Immature natural killer cell (primary cell): ENCODE data around the gene NCOA3. TPM values are rescaled to one million over a fixed set of nuclear protein-coding genes. Genes with fewer than 3 reads are reported as not detected.

Experiments used
- DNase-seq, 3 donors: peaks; one replicate each; pipeline ENCODE4 v3.0.0; 2022; ENCODE audit warnings: mixed read lengths in 1 of 3
- H3K27ac Mint-ChIP-seq, 6 donors: one replicate each; pipeline ENCODE4 v1.8.0; 2020; ENCODE audit warnings: mixed read lengths in 6 of 6, mild to moderate bottlenecking in 5 of 6, inconsistent platforms in 4 of 6, moderate library complexity in 3 of 6
- H3K27me3 Mint-ChIP-seq, 3 donors: one replicate each; pipeline ENCODE4 v1.8.0; 2020 to 2021; ENCODE audit warnings: low read depth in 3 of 3, mild to moderate bottlenecking in 3 of 3, mixed read lengths in 3 of 3, moderate library complexity in 3 of 3, inconsistent platforms in 1 of 3
- H3K36me3 Mint-ChIP-seq, 3 donors: one replicate each; pipeline ENCODE4 v1.8.0; 2020; ENCODE audit warnings: mixed read lengths in 3 of 3, inconsistent platforms in 2 of 3, mild to moderate bottlenecking in 2 of 3
- H3K4me1 Mint-ChIP-seq, 2 donors: one replicate each; pipeline ENCODE4 v1.8.0; 2020; ENCODE audit warnings: inconsistent platforms in 2 of 2, mild to moderate bottlenecking in 2 of 2, mixed read lengths in 2 of 2, moderate library complexity in 1 of 2
- H3K4me3 Mint-ChIP-seq, 5 donors: one replicate each; pipeline ENCODE4 v1.8.0; 2020; ENCODE audit warnings: mild to moderate bottlenecking in 5 of 5, mixed read lengths in 5 of 5, inconsistent platforms in 3 of 5, moderate library complexity in 3 of 5
- H3K9me3 Mint-ChIP-seq, 6 donors: one replicate each; pipeline ENCODE4 v1.8.0; 2020; ENCODE audit warnings: mild to moderate bottlenecking in 6 of 6, mixed read lengths in 6 of 6, inconsistent platforms in 4 of 6, moderate library complexity in 3 of 6
- polyA plus RNA-seq, 3 donors: library from polyadenylated mRNA; unstranded; fragments of 300-500 nt; fragmentation: Illumina TruSeq; gene quantifications; one replicate each; pipeline ENCODE4 v1.2.3, GENCODE V29; 2021

NCOA3 gene
- polyA plus RNA-seq, 3 donors from 2014 or later = 2.9 to 19.1 (median 5.7) TPM

DNA sequence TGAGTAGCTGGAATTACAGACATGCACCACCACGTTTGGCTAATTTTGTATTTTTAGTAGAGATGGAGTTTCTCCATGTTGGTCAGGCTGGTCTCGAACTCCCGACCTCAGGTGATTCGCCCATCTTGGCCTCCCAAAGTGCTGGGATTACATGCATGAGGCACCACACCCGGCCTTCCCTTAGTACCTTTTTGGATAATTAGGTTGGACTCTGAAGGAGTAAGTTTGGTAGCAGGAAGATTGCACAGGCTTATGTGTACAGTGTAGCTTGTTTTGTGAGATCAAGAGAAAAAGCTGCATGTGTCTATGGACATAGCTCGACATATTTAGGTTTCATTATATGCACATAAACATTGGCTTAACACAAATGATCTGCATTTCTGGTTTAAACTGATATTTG, 116.8 kb downstream of the NCOA3 start:
- Mint-ChIP-seq H3K4me1 (peaks cover 16 to 44% of the 10 kb centered on the region in 2 donors), H3K4me3 (no peak overlapping the region), H3K27me3 (peaks cover 0 to 2% (median 0%) of the 10 kb centered on the region in 3 donors), H3K9me3 (no peaks in the 10 kb centered on the region), H3K36me3 (peaks cover 0 to 8% (median 5%) of the 10 kb centered on the region in 3 donors), H3K27ac (no peak overlapping the region)
- no peak for DNase-seq

DNA sequence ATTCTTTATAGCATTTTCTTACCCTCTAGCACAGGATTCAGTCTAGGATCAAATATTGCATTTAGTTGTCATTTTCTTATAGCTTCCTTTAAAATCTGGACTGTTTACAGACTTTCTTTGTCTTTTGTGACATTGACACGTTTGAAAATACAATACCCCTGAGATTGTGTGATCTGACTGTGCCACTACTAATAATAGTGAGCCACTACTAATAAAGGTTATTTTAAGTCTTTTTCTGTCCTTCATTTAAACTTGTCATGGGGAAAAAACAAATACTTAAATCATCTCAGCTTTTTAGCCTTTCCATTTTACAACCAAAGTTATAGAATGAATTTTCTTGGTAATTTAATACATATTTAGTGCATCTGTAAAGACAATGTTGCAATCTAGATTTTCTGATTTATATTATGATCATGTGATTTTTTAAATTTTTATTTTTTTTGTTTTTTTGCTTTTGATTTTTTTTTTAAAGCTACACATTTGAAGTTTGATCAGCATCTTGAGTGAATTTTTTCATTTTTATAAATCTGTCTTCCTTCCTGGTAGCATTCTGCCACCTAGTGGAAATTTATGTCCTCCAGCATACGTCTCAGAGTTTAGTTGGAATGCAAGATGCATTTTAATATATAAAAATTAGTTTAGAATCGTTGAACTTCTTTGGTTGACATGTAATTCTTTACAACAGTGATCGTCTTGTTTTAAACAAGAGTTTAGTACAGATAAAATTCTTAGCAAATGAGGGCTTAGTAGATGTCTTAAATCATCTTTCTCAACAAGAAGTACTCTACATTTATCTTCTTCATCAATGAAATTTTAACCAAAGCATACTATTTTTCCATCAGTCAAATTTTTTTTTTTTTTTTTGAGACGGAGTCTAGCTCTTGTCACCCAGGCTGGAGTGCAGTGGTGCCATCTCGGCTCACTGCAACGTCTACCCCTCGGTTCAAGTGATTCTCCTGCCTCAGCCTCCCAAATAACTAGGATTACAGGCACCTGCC, 119.4 kb downstream of the NCOA3 start:
- Mint-ChIP-seq H3K4me1 (peaks cover 9 to 35% of the 10 kb centered on the region in 2 donors), H3K36me3 (peaks cover 0 to 19% (median 5%) of the 10 kb centered on the region in 3 donors), H3K9me3 (no peaks in the 10 kb centered on the region), H3K4me3 (no peak overlapping the region), H3K27me3 (peaks cover 0 to 2% (median 0%) of the 10 kb centered on the region in 3 donors), H3K27ac (peak overlapping the region in 1 of 6 donors; percentile 12)
- peak; percentile 13 to 43 (median 30) for DNase-seq

DNA sequence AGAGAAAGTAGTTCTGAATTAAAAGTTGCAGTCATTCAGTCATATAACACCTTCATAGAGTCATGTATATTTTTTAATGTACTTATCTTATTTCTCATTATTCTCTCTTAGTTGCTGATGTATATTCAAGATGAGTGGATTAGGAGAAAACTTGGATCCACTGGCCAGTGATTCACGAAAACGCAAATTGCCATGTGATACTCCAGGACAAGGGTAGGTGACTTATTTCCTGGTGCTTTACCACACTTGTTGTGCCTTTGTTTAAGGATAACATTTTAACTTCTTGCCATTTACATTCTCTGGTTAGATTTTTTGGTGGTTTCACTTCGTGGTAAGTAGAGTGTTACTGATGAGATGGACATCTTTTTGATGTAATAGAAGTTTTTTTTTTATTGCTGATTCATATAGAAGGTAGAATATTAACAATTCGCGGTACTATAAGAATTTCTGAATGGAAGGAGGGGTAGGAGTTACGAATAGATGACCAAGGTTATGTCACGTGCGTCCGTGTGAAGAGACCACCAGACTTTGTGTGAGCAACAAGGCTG, 120.5 kb downstream of the NCOA3 start:
- peaks cover 0 to 19% (median 5%) of the 10 kb centered on the region in 3 donors for H3K36me3 Mint-ChIP-seq
- DNase-seq = no peak
- no peak overlapping the region for H3K4me3 Mint-ChIP-seq
- peaks cover 0 to 2% (median 0%) of the 10 kb centered on the region in 3 donors for H3K27me3 Mint-ChIP-seq
- H3K27ac Mint-ChIP-seq = peak overlapping the region in 2 of 6 donors; percentile 55 to 57
- peaks cover 4 to 28% of the 10 kb centered on the region in 2 donors for H3K4me1 Mint-ChIP-seq
- no peaks in the 10 kb centered on the region for H3K9me3 Mint-ChIP-seq

DNA sequence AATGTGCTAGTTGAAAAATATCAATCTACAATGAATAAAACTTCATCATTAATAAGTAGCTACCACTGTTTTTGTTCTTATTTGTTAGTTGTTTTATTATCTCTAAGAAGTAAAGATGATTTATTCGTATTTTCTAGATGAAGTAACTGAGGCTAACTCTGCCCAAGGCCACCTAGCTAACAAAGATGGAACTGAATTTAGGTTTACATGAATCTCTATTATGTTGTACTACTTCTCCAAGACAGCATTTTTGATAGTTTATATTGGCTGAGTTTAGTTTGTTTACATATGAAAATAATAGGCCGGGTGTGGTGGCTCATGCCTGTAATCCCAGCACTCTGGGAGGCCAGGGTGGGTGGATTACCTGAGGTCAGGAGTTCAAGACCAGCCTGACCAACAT, 121.5 kb downstream of the NCOA3 start:
- H3K4me1 Mint-ChIP-seq = peaks cover 0 to 24% of the 10 kb centered on the region in 2 donors
- H3K27me3 Mint-ChIP-seq = peaks cover 0 to 2% (median 0%) of the 10 kb centered on the region in 3 donors
- H3K4me3 Mint-ChIP-seq = no peak overlapping the region
- H3K27ac Mint-ChIP-seq = no peak overlapping the region
- peaks cover 4 to 27% (median 5%) of the 10 kb centered on the region in 3 donors for H3K36me3 Mint-ChIP-seq
- H3K9me3 Mint-ChIP-seq = no peaks in the 10 kb centered on the region
- DNase-seq = no peak

DNA sequence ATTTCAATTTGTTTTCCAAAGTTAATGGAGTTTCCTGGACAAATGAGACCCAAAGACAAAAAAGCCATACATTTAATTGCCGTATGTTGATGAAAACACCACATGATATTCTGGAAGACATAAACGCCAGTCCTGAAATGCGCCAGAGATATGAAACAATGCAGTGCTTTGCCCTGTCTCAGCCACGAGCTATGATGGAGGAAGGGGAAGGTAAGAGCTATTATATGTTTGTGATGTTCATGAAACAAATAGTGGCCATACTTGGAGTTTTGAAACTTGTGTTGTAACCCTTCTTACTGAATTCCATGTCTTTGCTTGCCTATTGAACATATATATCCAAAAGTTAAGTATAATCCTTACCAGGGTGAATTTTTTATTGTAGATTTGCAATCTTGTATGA, 125.9 kb downstream of the NCOA3 start:
- H3K9me3 Mint-ChIP-seq = no peaks in the 10 kb centered on the region
- DNase-seq = no peak
- peaks cover 4 to 43% (median 20%) of the 10 kb centered on the region in 3 donors for H3K36me3 Mint-ChIP-seq
- peaks cover 0 to 1% (median 0%) of the 10 kb centered on the region in 3 donors for H3K27me3 Mint-ChIP-seq
- H3K27ac Mint-ChIP-seq = no peak overlapping the region
- H3K4me3 Mint-ChIP-seq = no peak overlapping the region
- peaks cover 0 to 11% of the 10 kb centered on the region in 2 donors for H3K4me1 Mint-ChIP-seq

DNA sequence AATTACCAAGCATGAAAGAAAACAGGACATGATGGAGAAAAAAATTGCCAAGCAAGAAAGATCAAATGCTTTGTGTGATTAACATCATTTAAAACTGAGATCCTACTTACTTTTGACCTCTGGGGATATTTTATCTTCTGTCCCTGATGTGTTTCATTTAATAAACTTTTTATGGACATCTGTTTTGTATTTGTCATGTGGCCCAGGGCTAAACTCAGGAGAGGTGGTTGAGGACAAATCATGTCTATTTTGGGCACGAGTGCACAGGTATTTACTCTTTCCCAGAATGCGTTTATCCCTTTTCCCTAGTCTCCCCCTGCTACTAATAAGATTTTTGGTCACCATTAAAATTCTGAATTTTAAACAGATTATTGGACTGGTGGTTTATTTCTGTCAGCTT, 128.2 kb downstream of the NCOA3 start:
- H3K4me1 Mint-ChIP-seq = no peaks in the 10 kb centered on the region
- DNase-seq = no peak
- H3K9me3 Mint-ChIP-seq = no peaks in the 10 kb centered on the region
- H3K27me3 Mint-ChIP-seq = no peaks in the 10 kb centered on the region
- H3K4me3 Mint-ChIP-seq = no peak overlapping the region
- no peak overlapping the region for H3K27ac Mint-ChIP-seq
- peaks cover 13 to 45% (median 20%) of the 10 kb centered on the region in 3 donors for H3K36me3 Mint-ChIP-seq

DNA sequence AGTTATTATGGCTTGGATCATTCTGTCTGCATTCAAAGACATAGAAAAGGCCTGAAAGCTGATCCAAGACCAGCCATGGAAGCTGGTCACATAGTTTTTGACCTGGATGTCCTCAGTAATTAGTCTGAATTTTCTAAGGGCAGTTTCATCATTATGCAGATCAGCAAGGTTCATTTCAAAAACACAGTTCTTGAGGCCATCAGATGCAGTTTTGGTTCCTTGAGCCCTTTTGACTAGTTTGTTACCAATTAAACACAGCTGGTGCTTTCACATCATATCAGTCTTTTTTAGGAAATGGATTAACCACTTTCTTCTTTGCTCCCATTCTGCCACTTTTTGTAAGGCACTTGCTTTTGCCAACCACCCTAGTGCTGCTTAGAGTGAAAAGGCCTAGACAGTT, 129.4 kb downstream of the NCOA3 start:
- Mint-ChIP-seq H3K4me1 (no peaks in the 10 kb centered on the region), H3K4me3 (no peak overlapping the region), H3K9me3 (no peaks in the 10 kb centered on the region), H3K27me3 (no peaks in the 10 kb centered on the region), H3K36me3 (peaks cover 17 to 48% (median 20%) of the 10 kb centered on the region in 3 donors), H3K27ac (peak overlapping the region in 1 of 6 donors; percentile 37)
- no peak for DNase-seq

DNA sequence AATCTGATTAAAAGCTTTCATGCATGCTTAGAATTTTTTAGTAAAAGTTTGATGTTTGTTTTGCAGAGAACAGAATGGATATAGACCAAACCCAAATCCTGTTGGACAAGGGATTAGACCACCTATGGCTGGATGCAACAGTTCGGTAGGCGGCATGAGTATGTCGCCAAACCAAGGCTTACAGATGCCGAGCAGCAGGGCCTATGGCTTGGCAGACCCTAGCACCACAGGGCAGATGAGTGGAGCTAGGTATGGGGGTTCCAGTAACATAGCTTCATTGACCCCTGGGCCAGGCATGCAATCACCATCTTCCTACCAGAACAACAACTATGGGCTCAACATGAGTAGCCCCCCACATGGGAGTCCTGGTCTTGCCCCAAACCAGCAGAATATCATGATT, 133.6 kb downstream of the NCOA3 start:
- Mint-ChIP-seq H3K27me3 (peaks cover 0 to 1% (median 0%) of the 10 kb centered on the region in 3 donors), H3K27ac (no peak overlapping the region), H3K4me1 (no peaks in the 10 kb centered on the region), H3K4me3 (no peak overlapping the region), H3K9me3 (no peaks in the 10 kb centered on the region), H3K36me3 (peaks cover 27 to 59% (median 29%) of the 10 kb centered on the region in 3 donors)
- no peak for DNase-seq

DNA sequence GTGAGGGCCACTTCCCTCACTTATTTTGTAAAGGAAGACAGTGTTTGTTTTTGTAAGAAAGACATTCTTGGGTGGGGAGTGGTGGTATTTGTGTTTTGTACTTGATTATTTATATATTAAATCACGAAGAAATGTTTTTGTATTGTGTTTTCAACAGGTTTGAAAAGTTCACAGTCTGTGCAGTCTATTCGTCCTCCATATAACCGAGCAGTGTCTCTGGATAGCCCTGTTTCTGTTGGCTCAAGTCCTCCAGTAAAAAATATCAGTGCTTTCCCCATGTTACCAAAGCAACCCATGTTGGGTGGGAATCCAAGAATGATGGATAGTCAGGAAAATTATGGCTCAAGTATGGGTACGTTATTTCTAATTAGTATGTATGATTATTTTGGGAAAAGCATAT, 137.2 kb downstream of the NCOA3 start:
- no peak for DNase-seq
- no peak overlapping the region for H3K27ac Mint-ChIP-seq
- no peaks in the 10 kb centered on the region for H3K4me1 Mint-ChIP-seq
- H3K27me3 Mint-ChIP-seq = peaks cover 0 to 1% (median 0%) of the 10 kb centered on the region in 3 donors
- H3K4me3 Mint-ChIP-seq = no peak overlapping the region
- H3K9me3 Mint-ChIP-seq = no peaks in the 10 kb centered on the region
- H3K36me3 Mint-ChIP-seq = peaks cover 30 to 63% (median 42%) of the 10 kb centered on the region in 3 donors

DNA sequence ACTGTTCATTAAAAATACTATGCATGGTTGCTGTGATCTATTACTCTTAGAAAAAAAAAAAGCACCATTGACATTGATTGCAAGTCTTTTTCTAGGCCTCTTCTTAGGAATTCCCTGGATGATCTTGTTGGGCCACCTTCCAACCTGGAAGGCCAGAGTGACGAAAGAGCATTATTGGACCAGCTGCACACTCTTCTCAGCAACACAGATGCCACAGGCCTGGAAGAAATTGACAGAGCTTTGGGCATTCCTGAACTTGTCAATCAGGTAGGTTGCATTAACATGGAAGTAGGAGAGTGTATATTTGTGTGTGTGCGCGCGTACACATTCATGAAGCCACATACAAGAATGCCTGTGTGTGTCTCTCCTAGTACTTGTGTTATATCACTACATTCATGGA, 140.4 kb downstream of the NCOA3 start:
- Mint-ChIP-seq H3K4me1 (no peaks in the 10 kb centered on the region), H3K27me3 (peaks cover 0 to 4% (median 0%) of the 10 kb centered on the region in 3 donors), H3K36me3 (peaks cover 29 to 53% (median 44%) of the 10 kb centered on the region in 3 donors), H3K27ac (no peak overlapping the region), H3K4me3 (no peak overlapping the region), H3K9me3 (no peaks in the 10 kb centered on the region)
- no peak for DNase-seq

DNA sequence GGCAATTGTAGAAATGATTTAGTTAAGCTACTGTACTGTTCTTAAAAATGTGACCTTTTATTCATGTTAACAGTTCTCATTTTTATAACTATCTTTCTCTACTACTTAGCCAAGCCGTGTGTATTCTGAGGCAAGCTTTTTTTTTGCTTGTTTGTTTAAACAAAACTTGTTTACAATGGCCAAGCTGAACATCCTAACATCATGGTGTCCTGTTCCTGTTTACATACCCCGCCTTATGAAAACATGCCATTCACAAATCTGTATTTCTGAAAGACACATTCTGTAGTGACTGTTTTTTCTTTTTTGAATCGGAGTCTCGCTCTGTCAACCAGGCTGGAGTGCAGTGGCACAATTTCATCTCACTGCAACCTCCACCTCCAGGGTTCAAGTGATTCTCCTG, 140.9 kb downstream of the NCOA3 start:
- peaks cover 29 to 56% (median 48%) of the 10 kb centered on the region in 3 donors for H3K36me3 Mint-ChIP-seq
- H3K9me3 Mint-ChIP-seq = no peaks in the 10 kb centered on the region
- DNase-seq = no peak
- H3K4me1 Mint-ChIP-seq = no peaks in the 10 kb centered on the region
- peaks cover 0 to 4% (median 0%) of the 10 kb centered on the region in 3 donors for H3K27me3 Mint-ChIP-seq
- no peak overlapping the region for H3K27ac Mint-ChIP-seq
- H3K4me3 Mint-ChIP-seq = no peak overlapping the region

DNA sequence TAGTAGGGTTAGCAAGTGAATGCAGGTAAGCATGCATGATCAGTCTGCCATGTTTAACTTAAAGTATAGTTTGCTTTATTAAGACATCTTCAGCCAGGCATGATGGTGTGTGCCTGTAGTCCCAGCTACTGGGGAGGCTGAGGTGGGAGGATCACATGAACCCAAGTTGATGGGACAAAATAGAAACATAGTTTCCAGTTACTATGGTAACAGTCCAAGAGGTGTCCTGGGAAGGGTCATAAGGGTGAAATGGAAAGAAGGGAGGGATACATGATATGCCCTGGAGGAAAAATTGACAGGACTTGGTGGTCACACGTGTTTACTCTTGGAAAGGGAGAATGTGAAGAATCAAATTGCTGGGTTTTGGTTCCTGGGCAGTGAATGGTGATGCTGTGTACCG, 143.9 kb downstream of the NCOA3 start:
- peaks cover 0 to 3% (median 0%) of the 10 kb centered on the region in 3 donors for H3K27me3 Mint-ChIP-seq
- DNase-seq = no peak
- H3K27ac Mint-ChIP-seq = no peak overlapping the region
- peaks cover 18 to 52% (median 44%) of the 10 kb centered on the region in 3 donors for H3K36me3 Mint-ChIP-seq
- H3K4me3 Mint-ChIP-seq = no peak overlapping the region
- no peaks in the 10 kb centered on the region for H3K9me3 Mint-ChIP-seq
- H3K4me1 Mint-ChIP-seq = no peaks in the 10 kb centered on the region

DNA sequence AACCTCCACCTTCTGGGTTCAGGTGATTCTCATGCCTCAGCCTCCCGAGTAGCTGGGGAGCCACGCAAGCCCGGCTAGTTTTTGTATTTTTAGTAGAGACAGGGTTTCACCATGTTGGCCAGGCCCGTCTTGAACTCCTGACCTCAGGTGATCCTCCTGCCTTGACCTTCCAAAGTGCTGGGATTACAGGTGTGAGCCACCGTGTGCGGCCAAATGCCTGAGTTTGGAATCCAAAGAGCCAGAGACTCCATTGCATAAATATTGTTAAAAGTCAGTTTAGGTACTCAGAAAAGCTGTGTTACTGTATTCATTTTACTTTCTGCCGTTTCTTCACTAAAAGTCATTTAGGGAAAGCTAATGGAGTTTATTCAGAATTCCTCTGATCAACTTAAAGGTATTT, 146.3 kb downstream of the NCOA3 start:
- Mint-ChIP-seq H3K4me1 (no peaks in the 10 kb centered on the region), H3K4me3 (no peak overlapping the region), H3K27me3 (peaks cover 0 to 3% (median 0%) of the 10 kb centered on the region in 3 donors), H3K27ac (no peak overlapping the region), H3K9me3 (no peaks in the 10 kb centered on the region), H3K36me3 (peaks cover 22 to 59% (median 41%) of the 10 kb centered on the region in 3 donors)
- DNase-seq = no peak

DNA sequence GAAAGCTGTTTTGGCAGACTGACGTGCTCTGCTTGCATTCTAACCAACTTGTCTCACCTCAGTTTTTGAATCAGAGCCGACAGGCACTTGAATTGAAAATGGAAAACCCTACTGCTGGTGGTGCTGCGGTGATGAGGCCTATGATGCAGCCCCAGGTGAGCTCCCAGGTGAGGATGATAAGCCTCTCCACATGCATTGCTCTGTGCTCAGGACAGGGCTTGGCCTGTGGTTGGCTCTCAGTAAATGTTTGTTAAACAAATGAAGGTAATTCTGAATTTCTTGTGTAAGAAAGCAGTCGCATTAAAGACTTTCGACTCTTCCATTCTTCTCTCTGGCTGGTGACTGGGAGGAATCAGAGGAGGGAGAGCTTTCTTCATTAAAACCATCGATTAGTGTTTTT, 147.3 kb downstream of the NCOA3 start:
- H3K36me3 Mint-ChIP-seq = peaks cover 22 to 56% (median 40%) of the 10 kb centered on the region in 3 donors
- peaks cover 0 to 3% (median 0%) of the 10 kb centered on the region in 3 donors for H3K27me3 Mint-ChIP-seq
- no peaks in the 10 kb centered on the region for H3K4me1 Mint-ChIP-seq
- no peak for DNase-seq
- no peaks in the 10 kb centered on the region for H3K9me3 Mint-ChIP-seq
- H3K4me3 Mint-ChIP-seq = no peak overlapping the region
- H3K27ac Mint-ChIP-seq = no peak overlapping the region
